ENCODE results near the gene MYT1.
"Not testable (repeated sequence)": the region's sequence is repeated elsewhere in the genome, so short reads cannot be mapped to it uniquely, and the experiment has no call there.

MYT1 gene

DNA sequence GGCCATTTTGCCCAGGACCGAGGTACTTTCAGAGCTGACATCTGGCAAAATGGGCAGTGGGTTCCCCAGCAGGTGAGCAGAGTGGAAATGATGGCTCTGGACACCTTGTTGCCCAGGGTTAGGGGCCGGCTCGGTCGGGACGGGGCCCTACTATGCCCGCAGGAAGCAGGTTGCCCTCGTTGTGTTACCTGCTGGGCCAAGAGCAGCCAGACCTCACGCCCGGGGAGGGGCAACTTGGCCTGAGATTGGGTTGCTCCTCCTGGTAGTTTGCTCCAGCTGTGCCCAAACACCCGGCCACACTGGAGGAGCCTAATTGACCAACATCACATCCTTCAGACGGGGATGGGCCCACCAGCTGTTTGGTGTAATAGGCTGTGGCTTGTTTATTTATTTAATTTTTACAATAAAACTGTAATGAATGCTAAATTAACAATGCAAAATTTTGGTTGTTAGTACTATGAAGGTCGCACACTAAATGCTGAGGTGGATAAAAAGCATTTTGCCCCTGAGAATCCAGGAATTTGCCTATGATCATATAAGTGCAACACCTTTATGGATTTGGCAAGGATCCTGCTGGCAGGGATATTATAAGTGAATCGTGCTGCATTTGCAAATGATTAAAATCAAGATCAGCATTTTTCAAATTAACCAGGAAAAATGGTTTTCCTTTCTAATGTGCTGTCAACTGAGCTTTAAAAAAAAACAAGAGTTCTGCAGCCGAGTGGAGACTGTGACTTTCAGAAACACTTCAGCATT lies 64.7 kb downstream of the MYT1 start:
- no peak for DNase-seq

- no peak for DNase-seq
Observed at GRCh38 chr20:64229507-64230061, 65.3 kb downstream of the MYT1 start.

- DNase-seq, result no peak
Observed at GRCh38 chr20:64230461-64231145, 66.4 kb downstream of the MYT1 start.

GRCh38 chr20:64231621-64232550 lies 67.6 kb downstream of the MYT1 start:
- DNase-seq, result no peak

DNA sequence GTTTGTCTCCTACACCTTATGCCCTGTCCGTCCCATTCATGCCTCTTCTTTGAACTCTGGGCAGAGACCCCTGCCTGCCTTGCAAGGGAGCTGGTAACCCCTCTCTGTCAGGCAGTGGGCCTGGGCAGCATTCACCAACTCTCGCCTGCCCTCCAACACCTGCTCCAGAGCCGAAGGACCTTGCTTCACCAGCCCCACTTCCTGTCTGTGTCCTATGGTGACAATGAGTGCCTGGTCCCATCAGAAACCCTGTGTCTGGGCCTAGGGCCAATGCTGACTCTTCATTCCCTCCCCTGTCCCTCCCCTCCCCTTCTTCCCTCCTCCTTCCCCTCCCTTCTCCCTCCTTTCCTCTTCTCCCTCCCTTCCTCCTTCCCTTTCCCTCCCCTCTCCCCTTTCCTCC lies 68.5 kb downstream of the MYT1 start:
- DNase-seq, result peak in 13 of 56 donors; percentile 12 to 47 (median 23)

DNA sequence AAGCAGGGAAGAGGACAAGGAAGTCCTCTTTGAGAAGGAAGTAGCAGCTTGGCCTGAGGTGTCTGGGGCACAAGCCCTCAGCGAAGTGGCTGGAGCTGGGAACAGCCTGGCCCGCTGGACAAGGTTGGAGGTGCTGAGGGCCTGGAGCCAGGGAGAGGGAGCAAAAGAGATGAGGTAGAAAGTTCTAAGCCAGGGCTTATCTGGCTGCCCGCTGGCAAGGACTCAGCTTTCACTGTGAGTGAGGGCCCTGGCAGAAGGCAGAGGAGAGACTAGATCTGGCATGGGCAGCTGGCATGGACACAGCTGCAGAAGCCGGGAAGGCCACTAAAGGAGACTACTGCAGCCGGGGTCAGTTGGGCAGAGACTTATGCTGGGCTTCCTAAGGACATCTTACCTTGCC lies 69.5 kb downstream of the MYT1 start:
- peak in 11 of 56 donors; percentile 11 to 52 (median 25) for DNase-seq

DNA sequence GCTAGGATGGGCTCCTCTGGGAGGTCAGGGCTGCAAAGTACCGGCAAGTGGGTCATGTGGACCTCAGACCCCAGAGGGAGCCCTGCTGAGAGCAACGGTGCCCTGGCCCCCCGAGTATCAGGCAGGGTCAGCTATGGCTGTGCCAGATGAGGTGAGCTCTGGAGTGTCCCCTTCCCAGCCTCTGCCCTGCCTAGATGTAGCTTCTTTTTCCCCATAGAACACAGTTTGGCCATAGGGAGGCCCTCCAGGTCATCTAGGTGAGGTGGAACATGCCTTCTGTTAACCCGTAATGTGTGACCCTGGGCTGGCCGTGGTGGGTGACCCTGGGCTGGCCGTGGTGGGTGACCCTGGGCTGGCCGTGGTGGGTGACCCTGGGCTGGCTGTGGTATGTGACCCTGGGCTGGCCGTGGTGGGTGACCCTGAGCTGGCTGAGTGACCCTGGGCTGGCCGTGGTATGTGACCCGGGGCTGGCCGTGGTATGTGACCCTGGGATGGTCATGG lies 70.1 kb downstream of the MYT1 start:
- DNase-seq, result no peak

- not testable (repeated sequence) for DNase-seq
Observed at GRCh38 chr20:64234921-64235565, 70.8 kb downstream of the MYT1 start.

DNA sequence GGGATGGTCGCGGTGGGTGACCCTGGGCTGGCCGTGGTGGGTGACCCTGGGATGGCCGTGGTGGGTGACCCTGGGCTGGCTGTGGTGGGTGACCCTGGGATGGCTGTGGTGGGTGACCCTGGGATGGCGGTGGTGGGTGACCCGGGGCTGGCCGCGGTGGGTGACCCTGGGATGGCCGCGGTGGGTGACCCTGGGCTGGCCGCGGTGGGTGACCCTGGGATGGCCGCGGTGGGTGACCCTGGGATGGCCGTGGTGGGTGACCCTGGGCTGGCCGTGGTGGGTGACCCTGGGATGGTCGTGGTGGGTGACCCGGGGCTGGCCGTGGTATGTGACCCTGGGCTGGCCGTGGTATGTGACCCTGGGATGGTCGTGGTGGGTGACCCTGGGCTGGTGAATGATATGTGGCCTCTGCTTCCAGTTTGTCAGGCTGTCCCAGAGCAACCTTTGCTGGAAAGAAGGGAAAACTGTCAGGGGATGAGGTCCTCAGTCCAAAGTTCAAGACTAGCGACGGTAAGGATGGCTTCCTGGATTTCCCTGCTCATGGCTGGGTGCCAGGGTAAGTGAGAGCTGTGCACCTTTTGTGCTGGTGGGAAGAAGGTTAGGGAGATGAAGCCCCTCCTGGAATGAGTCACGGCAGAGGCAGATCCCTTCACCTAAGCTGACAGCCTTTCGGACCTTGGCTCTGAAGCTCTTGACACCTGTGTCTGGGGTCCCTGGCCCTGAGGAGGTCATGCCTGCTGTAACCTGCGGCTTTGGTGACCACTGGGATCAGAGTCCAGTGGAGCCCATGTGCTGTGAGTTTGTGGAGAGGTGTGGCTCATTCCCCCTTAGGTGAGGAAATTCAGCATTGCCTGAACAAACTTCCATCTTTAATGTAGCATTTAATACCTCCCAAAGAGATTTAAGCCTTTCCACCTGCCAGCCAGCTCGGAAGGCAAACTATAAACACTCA lies 72.2 kb downstream of the MYT1 start:
- DNase-seq, result no peak

GRCh38 chr20:64237316-64237715 lies 73.1 kb downstream of the MYT1 start:
- no peak for DNase-seq

DNA sequence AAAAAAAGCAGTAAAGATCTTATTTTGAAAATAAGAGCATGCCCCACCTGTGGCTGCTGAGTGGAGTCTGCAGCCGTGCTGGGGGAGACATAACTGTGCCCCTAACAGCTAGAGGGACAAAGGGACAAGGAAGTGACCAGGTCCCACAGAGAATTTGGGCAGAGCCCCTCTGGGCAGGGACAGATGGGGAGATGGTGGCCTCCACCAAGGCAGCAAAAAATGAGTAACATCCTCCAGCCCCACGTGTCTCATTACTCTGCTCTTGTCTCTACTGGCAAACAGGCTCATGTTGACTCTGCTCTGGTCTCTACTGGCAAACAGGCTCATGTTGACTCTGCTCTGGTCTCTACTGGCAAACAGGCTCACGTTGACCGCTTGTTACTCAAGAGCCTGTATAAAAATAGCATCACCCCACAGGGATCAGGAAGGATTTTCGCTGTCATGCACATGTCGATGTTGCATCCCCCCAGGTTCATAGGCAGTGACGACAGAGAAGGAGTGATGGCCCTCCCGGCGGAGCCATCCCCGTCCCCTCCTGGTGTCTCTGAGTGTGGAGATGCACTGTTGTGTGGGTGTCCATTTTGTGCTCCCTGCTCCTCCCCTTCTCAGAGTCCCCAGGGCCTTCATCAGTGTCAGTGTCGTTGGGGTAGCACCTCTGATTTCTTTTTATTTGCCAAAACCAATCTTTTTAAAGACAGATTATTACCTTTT lies 74.0 kb downstream of the MYT1 start:
- no peak for DNase-seq

- DNase-seq, result no peak
Observed at GRCh38 chr20:64238851-64239387, 74.7 kb downstream of the MYT1 start.

- no peak for DNase-seq
Observed at GRCh38 chr20:64239449-64240242, 75.4 kb downstream of the MYT1 start.

DNA sequence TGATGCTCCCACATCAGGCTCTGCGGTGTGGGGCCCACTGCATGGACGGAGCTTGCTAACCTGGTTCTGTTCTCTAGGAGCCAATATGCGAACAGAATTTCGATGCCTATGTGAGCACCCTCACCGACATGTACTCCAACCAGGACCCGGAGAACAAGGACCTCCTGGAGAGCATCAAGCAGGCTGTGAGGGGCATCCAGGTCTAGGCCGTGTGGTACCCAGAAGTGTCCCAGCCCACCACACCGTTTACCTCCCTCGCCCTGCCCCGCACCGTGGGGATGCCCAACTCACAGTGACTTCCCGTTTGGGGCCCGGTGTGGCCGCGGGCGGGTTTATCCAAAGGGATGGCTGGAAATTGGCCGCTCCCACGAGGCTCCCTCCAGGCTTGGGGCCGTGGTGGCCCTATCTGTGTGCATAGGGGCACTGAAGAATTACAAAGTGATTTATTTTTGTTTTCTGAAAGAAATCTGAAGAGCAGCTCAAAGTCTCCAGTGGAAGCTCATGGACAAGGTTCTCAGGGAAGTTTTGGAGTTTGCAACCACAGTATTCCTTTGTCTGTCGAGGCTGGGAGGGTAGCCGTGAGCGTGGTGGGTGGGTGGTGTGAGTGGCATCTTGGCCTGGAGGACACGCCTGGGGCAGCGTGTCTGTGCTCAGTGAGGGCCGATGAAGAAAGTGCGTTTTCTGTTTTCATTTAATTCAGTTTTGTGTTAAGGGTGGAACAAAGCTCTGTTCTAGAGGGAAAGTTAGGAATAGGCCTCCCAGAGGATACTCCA lies 76.2 kb downstream of the MYT1 start:
- DNase-seq, result no peak

DNA sequence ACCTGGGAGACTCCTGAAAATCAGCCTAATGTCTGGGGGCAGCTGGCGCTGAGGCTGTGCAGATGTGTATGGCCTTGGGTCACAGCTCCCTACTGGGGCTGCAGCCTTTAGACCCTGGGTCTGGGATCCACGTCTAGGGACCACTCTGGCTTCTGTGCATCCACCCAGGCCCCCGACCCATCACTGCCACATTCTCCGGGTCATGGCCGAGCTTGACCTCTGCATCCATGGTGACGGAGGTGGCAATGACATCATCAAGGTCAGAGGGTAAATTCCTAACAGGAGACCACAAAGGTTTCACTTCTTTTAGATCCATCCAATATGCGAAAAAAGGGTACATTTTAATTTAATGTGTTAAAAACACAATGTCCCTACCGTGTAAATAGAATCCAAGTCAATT lies 76.8 kb downstream of the MYT1 start:
- no peak for DNase-seq

- DNase-seq, result no peak
Observed at GRCh38 chr20:64242003-64242796, 77.9 kb downstream of the MYT1 start.

Measured in nucleus accumbens (tissue), 56 donors.